Stimulated activated CD8-positive, alpha-beta memory T cell treated with anti-CD3 and anti-CD28 coated beads, Interleukin-15, amount 100 ng/mL, for 4 hours (primary cell): Measurements from ENCODE around the gene TSC22D3.

Experiments
- DNase-seq, 2 donors: peaks; one replicate each; pipeline ENCODE4 v3.0.0-alpha.2; 2020; ENCODE audit warnings: low read depth in 2 of 2

Gene TSC22D3

DNA sequence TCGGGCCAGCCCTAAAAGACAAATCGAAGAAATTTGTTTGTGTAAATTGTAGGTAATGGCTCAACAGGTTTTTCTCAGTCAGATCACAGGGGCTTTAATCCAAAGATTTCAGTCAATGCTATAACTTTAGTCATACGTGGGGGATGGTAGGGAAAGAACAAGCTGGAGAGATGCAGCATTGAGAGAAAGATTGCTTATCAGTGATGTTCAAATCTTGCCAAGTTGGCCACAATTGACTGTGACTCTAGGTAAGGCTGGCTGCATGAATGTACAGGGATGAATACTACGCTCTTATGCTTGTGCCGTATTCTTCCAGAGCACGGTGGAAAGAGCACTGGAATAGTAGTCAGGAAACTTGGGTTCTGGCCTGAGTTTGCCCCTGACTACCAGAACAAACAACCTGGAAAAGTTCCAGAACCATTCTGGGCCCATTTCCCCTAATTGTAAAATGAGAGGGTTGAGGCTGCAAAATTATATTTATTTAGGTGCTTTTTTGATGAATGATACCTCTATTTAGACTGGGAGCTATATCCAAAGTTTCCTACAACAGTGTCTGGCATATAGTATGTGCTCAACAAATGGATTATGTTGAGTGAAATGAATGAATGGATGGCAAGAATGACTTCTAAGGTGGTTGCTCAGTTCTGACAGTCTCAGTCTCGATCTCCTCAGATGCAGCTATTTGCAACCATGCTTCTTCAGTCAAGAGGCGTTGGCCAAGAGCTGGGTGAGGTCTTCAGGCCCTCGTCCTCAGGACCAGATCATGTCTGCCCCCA lies 44.4 kb downstream of the TSC22D3 start:
- no peak for DNase-seq

DNA sequence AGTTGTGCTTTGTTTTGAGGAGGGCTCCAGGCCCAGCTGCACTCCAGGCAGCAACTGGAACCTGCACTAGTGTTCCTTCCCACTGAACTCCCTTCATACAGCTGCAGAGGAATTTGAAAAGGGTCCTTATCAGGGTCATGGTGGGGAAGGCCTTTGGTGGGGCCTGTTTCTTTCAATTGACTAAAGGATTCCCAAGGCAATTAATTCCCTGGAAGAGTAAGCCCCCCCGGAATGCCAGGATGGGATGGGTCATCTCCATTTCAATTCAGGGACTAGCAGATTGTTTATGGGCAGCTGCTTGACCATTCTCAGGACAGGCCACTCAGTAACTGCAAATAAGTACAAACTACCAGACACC lies 45.3 kb downstream of the TSC22D3 start:
- no peak for DNase-seq

DNA sequence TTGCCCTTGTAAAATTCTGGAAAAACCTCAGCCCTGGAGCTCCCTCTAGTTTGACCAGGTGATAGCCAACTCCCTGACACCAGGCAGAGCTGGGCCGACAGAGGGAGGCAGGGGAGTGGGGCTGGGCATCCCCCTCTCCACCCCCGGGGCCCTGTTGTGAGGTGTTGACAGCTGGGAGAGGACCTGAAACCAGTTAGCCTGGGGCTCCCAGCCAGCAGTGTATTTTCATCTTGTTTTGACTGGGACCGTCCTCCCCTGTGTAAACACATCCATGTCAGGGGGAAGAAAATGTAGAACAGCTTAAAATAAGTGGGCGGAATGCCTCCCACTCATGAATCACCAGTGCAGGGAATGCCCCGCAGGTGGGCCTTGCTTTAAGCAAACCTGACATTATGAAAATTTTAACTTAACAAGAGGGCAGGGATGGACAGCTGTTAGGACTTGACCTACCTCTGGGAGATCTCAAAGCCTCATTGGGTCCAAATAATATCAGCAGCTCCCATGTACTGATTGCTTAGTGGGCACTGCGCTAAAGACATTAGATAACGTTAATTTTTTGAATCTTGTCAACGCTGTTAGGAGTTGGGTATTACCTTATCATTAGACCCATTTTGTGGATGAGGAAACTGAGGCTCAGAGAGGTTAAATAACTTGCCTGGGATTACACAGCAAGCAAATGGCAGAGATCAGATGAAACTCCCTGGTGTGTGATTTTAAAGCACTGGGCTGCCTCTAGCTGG lies 45.9 kb downstream of the TSC22D3 start:
- DNase-seq, result no peak

DNA sequence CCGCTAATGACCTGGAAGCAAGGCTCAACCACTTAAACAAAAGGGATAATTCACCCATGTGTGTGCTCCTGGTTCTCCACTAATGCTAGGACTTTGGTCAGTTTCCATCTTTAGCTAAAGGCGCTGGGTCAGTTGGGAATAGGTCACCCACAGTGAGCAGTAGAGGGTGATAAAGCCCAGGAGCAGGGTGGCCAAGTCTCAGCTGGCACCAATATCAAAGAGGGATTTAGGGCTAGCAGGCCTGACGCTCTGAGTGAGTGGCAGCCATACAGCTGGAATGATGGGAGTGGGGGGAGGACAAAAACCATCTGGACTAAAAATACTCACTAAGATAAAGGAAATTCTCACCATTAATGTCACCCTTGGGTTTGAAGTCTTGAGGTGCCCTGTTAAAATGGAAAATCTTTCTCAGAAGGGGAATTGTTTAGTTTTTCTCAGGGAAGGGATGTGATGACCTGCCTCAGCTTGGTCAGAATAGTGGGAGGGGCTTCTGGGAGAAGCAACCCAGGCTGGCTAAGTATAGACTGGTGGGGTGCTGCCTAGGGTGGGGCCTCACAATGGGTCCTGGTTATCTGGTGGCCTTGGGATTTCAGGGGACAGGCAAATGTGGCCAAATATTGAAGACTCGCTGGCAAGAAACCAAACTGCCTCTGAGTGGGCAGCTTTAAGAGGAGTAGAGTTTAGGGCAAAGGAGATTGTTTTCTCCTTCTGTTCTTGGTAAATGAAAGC lies 47.1 kb downstream of the TSC22D3 start:
- DNase-seq, result no peak

DNA sequence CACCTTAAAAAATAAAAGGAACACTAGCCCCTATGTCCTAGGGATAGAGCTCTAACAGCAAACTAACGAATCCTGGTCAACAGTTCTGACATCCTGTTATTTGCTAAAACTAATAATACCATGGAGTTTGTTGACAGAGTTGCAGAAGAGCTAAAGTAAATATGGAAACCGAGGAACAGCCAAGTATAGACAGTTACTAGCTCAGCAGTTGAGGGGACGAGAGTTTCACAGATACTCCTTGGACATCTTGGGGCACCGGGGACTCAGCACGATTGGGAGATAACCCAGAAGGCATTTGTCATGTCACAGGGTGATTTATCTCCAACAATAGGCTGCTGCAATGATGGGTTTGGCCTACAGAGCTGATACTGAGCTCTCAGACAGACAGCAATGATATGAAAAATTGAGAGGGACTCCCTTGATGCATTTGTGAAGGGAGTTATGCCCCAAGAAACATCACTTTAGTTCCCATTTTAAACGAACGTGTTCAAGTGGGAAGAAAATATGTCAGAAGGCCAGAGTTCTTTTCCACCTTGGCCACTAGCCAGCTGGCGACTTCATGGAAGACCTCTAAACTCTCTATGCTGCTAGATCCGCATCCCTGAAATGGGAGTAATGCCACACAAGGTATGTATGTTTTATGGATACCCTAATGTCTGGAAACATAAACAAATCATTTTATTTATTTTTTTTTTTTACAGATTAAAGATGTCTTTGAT lies 48.6 kb downstream of the TSC22D3 start:
- DNase-seq, result no peak

DNA sequence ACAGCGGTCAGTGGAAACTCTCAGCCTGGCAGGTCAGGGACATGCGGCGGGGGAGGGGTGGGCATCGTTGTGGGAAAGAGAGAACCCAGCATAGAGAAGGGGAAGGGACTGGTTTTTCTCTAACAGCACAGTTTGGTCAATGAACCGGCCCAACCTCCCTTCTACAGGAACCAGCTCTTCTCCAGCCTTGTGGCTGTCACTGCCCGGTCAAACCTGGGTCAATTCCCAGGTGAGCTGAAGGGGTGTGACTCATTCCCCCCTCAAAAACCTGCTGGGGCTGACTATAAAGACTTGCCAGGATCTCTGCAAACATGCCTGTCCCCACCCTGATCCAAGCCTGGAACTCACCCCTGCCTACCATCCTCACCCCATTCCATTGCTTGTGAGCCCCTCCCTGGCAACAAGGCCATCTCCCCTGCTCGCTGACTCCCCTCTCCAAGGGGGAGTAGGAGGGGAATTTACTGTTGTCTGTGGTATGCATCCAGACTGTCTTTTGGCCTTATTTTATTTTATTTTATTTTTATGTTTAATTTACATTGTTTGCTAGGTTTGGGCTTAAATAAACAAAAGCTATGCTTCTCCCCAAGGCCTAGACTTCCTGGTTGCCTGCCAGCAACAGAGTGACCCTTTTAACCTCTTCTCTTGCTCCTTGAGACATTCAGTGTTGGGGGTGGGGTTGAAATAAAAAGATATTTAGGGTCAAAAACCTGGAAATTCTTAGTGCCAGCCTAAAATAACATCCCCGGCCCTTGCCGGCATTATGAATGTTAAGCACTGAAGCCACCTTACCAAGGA lies 49.6 kb downstream of the TSC22D3 start:
- DNase-seq, result no peak

DNA sequence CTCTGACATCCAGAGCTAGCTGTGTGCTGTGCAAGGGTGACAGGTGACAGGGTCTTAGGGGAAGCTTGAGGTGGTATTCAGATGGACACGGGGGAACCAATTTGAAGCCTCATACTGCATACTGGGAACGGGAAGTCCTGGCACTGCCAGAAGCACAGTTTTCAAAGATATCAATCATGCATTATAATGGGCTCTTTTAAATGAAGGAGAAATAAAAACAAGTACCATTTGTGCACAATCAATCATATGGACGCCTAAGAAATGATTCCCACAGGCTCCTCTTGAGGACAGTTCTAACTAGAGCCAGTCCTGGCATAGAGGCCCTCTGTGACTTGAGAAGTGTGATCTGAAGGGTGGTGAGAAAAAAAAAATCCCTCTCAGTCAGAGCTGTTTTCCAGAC lies 50.9 kb downstream of the TSC22D3 start:
- DNase-seq, result no peak

DNA sequence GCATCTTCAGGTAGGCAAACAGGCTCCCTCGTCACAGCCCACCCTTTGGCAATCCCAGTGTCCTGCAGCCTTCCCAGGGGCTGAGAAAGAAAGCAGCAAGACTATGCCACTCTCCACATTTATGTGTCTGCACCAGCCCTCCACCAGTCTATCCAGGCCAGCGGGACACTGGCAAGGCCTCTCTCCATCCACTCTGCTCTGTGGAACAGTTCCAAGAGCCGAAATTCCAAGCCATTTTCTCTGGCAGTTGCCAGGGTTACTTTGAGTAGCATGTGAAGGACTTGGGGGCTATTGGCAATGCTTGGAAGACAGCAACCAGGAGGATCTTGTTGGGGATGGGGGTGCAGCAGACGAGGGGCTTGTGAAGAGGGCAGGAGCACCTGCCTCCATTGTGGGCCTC lies 52.1 kb downstream of the TSC22D3 start:
- DNase-seq, result no peak

DNA sequence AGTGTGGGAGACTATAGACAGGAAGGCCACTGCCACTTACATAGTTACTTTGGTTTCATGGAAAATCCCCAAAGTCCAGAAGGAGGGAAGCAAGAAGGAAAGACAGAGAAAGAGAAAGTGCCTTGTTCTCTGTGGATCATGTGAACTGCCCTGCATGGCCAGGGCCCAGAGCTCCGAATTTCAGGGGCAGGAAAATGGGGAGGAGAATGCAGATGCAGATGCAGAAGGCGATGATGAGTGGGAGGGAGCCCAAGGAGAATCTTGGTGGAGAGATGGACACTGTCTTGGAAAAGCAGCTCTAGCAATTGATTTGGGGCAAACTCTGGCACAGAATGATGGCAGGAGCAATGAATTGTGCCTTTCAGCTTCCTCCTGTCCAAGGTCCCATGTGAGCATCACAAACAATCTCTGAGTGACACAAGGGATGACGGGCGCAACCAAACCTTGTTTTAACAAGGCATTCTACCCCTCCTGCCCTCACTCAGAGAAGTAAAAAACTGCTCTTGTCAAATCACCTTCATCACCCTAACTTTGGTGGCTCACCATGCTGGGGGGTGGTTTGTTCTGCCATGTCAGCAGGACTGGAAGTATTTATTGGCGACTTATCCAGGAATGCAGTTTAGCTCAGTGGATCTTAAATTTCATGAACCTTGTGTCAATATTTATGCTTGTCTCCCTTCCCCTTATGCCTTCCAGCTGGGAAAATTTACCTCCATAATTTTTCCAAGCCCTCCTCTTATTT lies 53.5 kb downstream of the TSC22D3 start:
- no peak for DNase-seq

DNA sequence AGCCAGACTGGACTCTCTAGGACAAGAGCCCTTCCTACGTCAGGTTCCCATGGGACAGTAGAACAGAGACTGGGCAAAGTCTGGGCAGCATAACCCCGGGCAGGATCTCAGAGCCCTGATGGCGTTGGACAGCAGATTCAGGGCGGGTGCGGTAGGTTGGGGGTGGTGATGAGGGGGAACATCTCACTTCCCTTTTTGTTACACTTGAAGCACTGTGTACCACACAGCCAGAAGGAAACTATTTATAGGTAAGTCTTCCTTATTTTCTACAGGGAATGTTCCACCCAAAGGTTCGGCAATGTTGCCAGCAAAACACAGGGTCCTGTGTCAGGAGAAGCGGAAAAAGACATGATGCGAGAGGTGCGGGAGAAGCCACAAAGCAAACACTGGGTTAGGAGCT lies 54.3 kb downstream of the TSC22D3 start:
- DNase-seq, result no peak

DNA sequence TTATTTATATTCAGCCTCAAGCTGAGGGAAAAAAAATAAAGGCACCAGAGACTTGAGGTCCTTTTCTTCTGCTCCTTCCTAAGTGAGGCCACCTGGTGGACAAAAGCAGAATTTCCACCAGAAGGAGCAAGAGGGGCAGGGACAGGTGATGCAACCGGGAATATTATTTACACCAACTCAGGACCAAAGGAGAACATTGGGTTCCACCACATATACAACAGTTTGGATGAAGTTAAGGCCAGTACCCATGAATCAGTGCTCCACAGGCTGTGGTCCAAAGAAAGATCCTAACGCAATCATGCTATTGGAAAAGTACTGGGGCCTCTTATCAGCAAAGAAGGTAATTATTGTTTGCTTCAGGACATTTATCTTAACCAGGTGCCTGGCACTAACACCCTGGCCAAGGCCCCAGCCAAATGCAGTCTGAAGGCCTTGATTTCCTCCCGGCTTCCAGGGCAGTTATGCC lies 57.4 kb downstream of the TSC22D3 start:
- peak in 1 of 2 donors; percentile 37 for DNase-seq

DNA sequence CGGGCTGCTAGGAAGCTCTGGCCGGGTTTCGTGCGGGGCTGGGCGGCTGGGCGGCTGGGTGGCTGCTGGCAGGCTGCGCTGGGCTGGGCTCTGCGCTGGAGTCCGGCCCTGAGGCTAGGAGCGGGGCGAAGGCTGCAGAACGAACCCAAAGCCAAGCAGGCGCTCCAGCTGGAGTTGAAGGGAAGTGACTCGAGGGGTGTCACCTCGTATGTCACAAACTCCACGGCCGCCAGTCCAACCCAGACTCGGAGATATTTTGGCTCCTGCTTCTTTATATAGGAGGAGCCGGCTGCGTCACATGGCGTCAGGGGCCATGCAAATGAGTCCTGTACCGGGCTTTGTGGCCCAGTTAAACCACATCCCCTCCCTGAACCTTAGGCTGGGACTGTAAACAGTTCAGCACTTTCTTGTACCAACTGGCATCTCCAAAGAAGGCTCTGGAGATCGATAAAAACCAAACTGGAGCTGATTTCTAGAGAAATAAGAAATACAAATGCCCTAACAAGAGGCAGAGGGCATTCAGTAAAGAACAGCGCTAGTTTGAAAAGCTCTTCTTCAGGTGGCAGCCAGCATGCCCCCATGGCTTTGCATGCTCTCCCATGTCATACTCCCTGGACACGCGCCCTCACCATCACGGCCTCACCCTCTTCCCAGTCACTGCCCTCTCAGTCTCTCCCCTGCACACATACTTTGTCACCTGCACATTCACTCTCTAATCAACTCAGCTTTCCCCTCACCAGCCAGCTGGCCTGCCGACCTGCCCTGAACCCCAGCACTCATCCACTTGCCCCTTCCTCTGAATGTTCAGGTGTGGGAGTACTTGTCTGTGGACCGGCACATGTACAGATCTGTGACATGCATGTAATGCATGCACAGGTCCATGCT lies 58.5 kb downstream of the TSC22D3 start:
- DNase-seq, result peak; percentile 61 to 71

DNA sequence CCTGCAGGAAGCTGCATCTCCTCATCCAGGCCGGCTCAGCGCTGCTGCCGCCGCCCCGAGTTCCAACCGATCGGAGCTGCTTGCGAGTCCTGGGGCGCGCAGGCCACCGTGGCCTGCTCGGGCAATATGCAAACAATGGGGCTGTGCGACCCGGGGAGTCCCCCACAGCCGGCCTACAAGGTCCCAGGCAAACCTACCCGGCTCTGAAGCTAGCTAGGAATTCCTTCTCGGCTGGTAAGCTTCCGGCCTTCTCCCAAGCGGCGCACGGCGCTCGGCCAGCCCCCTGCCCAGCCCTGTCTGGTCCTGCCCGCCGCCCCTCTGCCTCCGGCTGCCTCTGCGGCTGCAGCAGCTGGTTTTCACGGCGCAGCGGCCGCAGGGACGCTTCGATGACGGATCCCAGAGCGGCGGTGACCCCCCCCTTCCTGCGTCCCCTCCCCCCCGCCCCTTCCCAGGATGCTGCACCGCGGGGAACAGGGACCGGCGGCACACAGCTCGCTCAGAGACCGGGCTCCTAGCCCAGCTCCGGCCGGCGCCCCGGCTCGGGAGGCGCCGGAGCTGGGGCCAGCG lies 59.4 kb downstream of the TSC22D3 start:
- DNase-seq, result no peak

DNA sequence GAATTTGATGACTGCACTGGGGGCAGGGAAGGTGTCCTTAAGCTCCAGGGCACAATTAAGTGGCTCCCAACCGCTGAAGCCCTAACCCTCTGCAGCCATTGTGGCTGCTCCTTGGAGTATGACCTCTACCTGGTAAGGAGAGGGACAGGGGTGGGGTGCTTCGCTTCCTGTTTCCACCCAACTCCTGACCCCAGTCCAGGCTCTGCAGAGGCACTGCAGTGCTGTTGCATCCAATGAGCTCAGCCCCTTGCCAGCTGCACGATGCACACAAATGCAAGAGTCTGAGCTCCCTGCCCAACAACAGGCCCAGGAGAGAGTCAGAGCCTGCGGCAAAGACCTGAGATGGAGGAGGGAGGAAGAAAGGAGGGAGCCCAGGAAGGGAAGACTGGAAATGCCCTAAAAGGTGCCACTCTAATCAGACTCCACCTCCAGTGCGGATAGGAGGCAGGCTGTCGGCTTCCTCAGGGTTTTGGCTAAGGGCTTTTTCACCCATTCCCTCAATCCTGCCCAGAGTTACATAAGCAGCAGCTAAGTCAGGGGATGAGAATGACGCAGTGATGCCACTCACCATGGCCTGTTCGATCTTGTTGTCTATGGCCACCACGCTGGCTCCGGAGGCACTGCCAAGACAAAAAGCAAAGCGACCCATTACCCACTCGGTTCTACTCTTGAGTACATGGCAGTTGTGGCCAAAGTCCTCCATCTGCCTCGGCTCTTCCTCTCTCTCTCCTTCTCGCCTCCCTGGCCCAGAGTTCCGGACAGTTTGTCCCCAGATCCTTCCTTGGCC lies 60.1 kb downstream of the TSC22D3 start:
- no peak for DNase-seq

DNA sequence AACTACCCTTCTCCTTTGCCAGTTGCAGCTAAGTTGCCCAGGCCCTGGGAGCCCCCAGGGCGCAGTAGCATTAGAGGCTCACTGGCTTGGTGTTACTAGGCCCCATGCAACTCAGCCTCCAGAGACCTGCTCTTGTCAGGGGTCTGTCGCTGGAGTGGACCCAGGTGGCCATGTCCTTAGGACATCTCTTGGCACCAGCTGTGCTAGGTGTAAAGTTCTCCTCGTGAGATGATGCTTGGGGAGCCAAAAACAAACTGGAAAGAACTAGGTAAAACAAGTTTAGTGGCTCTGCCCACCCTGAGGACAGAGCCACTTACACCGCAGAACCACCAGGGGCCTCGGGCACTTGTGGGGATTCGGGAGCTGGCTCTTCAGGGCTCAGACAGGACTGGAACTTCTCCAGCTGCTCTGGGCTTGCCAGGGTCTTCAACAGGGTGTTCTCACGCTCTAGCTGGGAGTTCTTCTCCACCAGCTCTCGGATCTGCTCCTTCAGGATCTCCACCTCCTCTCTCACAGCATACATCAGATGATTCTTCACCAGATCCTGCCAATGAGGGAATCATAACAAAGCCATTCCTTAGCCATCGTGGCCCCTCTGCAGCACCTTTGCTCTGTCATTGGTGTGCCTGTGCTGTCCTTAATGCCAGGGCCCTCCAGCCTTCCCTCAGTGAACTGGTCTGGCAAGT lies 61.2 kb downstream of the TSC22D3 start:
- no peak for DNase-seq

DNA sequence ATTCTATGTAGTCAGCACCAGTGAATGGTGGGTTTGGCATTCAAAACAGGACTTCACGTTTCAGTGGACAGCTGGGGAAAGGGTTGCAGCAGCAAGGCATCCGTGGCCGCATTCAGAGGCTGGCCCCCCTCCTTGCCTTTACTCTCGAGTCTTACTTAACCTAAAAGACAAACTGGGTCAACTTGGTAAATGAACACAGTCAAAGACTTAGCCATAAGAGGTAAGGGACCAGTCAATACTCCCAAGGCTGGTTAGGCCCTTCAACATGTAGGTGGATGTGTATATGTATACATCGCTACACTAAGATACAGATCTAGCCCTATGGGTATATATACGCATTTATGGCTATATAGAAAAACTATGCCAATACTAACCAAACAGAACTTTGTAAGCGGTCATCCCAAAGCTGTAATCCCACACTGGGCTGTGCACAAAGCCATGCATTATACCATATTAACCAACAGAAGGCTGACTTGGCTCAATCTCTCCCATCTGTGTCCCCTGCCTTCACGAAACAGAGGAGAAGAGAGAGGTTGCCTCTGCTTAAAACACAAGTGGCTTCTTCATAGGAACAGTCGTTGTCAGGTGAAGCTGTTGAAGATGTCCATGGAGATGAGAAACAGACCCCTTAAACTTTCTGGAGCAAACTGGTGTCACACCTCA lies 61.9 kb downstream of the TSC22D3 start:
- DNase-seq, result no peak

DNA sequence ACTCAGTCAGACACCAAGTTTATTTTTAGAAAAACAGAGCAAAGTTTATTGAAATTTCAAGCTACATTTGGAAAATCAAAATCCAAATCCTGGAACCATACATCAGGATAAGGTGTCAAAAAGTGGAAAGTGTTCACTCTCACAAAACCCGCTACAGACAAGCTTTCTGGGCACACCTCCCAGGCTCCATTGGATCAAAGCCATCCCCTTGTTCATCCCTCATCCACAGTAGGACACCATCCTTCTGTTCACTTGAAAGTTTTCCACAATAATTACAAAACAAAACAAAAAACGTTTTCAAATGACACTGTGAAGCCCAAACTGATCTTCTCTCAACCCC lies 62.4 kb downstream of the TSC22D3 start:
- DNase-seq, result no peak
